Esophagus muscularis mucosa (tissue), 4 donors: Measurements from ENCODE around the gene MX2.

ENCODE experiments used
- EP300 ChIP-seq: sonication (generic); formaldehyde crosslinking; IDR thresholded peaks from one replicate; pipeline ENCODE4 v1.6.1; 2017; ENCODE audit warnings: antibody characterized with exemption
- POLR2A ChIP-seq: fragments of 450-650 bp; IDR thresholded peaks from one replicate; pipeline ENCODE4 v1.6.1; 2017; ENCODE audit warnings: antibody characterized with exemption, moderate library complexity, mild to moderate bottlenecking, low read depth
- POLR2AphosphoS5 ChIP-seq, 2 donors: sonication (generic); formaldehyde crosslinking; IDR thresholded peaks; one replicate each; pipeline ENCODE4 v1.6.1; 2017; ENCODE audit warnings: antibody characterized with exemption in 2 of 2
- TF ChIP-seq, protein P1 (sequence below), 3 experiments: fragments of 200-600 bp in 2 of 3; fragments of 450-650 bp in 1 of 3; sonication (generic) in 2 of 3; IDR thresholded peaks; one replicate each; pipeline ENCODE4 v1.5.1; 2017 to 2019; ENCODE audit warnings: antibody characterized with exemption in 3 of 3, mild to moderate bottlenecking in 2 of 3, moderate library complexity in 1 of 3

- TF ChIP-seq, protein P1, sequence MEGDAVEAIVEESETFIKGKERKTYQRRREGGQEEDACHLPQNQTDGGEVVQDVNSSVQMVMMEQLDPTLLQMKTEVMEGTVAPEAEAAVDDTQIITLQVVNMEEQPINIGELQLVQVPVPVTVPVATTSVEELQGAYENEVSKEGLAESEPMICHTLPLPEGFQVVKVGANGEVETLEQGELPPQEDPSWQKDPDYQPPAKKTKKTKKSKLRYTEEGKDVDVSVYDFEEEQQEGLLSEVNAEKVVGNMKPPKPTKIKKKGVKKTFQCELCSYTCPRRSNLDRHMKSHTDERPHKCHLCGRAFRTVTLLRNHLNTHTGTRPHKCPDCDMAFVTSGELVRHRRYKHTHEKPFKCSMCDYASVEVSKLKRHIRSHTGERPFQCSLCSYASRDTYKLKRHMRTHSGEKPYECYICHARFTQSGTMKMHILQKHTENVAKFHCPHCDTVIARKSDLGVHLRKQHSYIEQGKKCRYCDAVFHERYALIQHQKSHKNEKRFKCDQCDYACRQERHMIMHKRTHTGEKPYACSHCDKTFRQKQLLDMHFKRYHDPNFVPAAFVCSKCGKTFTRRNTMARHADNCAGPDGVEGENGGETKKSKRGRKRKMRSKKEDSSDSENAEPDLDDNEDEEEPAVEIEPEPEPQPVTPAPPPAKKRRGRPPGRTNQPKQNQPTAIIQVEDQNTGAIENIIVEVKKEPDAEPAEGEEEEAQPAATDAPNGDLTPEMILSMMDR (IDR thresholded peaks at IDR 0.05), result no peak
- TF ChIP-seq POLR2A (no peak), EP300 (no peak), POLR2AphosphoS5 (IDR thresholded peaks at IDR 0.05) (no peak)
These were observed 42.1 kb downstream of the MX2 start for GRCh38 chr21:41403966-41404365.
